GM21423 (cell line): ENCODE results near the gene MAPKAPK3.

Experiments
- ATAC-seq: cut with Tn5 transposase; IDR thresholded peaks from one replicate; pipeline ENCODE4 v1.9.1; 2021; ENCODE audit warnings: mild to moderate bottlenecking, moderate library complexity; ENCODE audit not compliant: unreplicated experiment

The MAPKAPK3 gene

GRCh38 chr3:50625231-50626182 is 8.6 kb downstream of the MAPKAPK3 start:
- ATAC-seq = no peak

- ATAC-seq = no peak
These were observed 9.4 kb downstream of the MAPKAPK3 start for GRCh38 chr3:50626401-50626800.

GRCh38 chr3:50627407-50628051 is 10.6 kb downstream of the MAPKAPK3 start:
- ATAC-seq = no peak

GRCh38 chr3:50628601-50629000 is 11.7 kb downstream of the MAPKAPK3 start:
- ATAC-seq = no peak

- no peak for ATAC-seq
These were observed 13.4 kb downstream of the MAPKAPK3 start for GRCh38 chr3:50630394-50630793.

GRCh38 chr3:50630877-50631276 is 13.9 kb downstream of the MAPKAPK3 start:
- no peak for ATAC-seq

- no peak for ATAC-seq
These were observed 15.5 kb downstream of the MAPKAPK3 start for GRCh38 chr3:50632450-50632849.

GRCh38 chr3:50633230-50633790 is 16.4 kb downstream of the MAPKAPK3 start:
- ATAC-seq = no peak

GRCh38 chr3:50635066-50635465 is 18.1 kb downstream of the MAPKAPK3 start:
- ATAC-seq = no peak

GRCh38 chr3:50637011-50637410 is 20.1 kb downstream of the MAPKAPK3 start:
- ATAC-seq = no peak

- ATAC-seq = no peak
These were observed 21.0 kb downstream of the MAPKAPK3 start for GRCh38 chr3:50637945-50638344.

GRCh38 chr3:50639055-50639494 is 22.1 kb downstream of the MAPKAPK3 start:
- no peak for ATAC-seq

GRCh38 chr3:50642382-50642781 is 25.4 kb downstream of the MAPKAPK3 start:
- no peak for ATAC-seq

GRCh38 chr3:50644561-50644960 is 27.6 kb downstream of the MAPKAPK3 start:
- ATAC-seq = no peak

GRCh38 chr3:50645378-50645777 is 28.4 kb downstream of the MAPKAPK3 start:
- ATAC-seq = no peak

- no peak for ATAC-seq
These were observed 31.4 kb downstream of the MAPKAPK3 start for GRCh38 chr3:50648313-50648712.

GRCh38 chr3:50648944-50649343 is 32.0 kb downstream of the MAPKAPK3 start:
- no peak for ATAC-seq

- ATAC-seq = no peak
These were observed 32.5 kb downstream of the MAPKAPK3 start for GRCh38 chr3:50649451-50649931.

- no peak for ATAC-seq
These were observed 33.1 kb downstream of the MAPKAPK3 start for GRCh38 chr3:50650018-50650417.

- no peak for ATAC-seq
These were observed 34.5 kb downstream of the MAPKAPK3 start for GRCh38 chr3:50651445-50651844.

GRCh38 chr3:50651920-50652529 is 35.1 kb downstream of the MAPKAPK3 start:
- no peak for ATAC-seq
